Nephron (organoid): Measurements from ENCODE around the gene PCK2.
"Not testable (repeated sequence)": the region's sequence is repeated elsewhere in the genome, so short reads cannot be mapped to it uniquely, and the experiment has no call there.

Source experiments
- H3K27ac Mint-ChIP-seq, 3 experiments: 2 replicates each; pipeline ENCODE4 v1.8.0; 2020; ENCODE audit warnings: mixed read lengths in 3 of 3, mild to moderate bottlenecking in 2 of 3, moderate library complexity in 1 of 3
- H3K27me3 Mint-ChIP-seq: 2 replicates; pipeline ENCODE4 v1.8.0; 2021; ENCODE audit warnings: low read depth, mild to moderate bottlenecking, moderate library complexity, mixed read lengths
- H3K36me3 Mint-ChIP-seq: 2 replicates; pipeline ENCODE4 v1.8.0; 2020; ENCODE audit warnings: low read depth, mixed read lengths
- H3K4me1 Mint-ChIP-seq: 2 replicates; pipeline ENCODE4 v1.8.0; 2020; ENCODE audit warnings: mixed read lengths
- H3K4me3 Mint-ChIP-seq, 3 experiments: 2 replicates each; pipeline ENCODE4 v1.8.0; 2020; ENCODE audit warnings: mild to moderate bottlenecking in 3 of 3, mixed read lengths in 3 of 3, moderate library complexity in 2 of 3
- H3K9me3 Mint-ChIP-seq: 2 replicates; pipeline ENCODE4 v1.8.0; 2020; ENCODE audit warnings: mixed read lengths
- TF ChIP-seq, protein P1 (sequence below), 3 experiments: fragments of 200-600 bp; sonication (generic); IDR thresholded peaks; one replicate each; pipeline ENCODE4 v1.5.0; 2021; ENCODE audit warnings: antibody characterized with exemption in 3 of 3; ENCODE audit not compliant: unreplicated experiment in 3 of 3

Gene PCK2

DNA sequence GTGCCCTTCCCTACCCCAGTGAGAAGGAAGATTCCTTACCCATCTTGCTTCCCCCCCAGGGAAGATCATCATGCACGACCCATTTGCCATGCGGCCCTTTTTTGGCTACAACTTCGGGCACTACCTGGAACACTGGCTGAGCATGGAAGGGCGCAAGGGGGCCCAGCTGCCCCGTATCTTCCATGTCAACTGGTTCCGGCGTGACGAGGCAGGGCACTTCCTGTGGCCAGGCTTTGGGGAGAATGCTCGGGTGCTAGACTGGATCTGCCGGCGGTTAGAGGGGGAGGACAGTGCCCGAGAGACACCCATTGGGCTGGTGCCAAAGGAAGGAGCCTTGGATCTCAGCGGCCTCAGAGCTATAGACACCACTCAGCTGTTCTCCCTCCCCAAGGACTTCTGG lies 9.3 kb downstream of the PCK2 start:
- TF ChIP-seq, protein P1, sequence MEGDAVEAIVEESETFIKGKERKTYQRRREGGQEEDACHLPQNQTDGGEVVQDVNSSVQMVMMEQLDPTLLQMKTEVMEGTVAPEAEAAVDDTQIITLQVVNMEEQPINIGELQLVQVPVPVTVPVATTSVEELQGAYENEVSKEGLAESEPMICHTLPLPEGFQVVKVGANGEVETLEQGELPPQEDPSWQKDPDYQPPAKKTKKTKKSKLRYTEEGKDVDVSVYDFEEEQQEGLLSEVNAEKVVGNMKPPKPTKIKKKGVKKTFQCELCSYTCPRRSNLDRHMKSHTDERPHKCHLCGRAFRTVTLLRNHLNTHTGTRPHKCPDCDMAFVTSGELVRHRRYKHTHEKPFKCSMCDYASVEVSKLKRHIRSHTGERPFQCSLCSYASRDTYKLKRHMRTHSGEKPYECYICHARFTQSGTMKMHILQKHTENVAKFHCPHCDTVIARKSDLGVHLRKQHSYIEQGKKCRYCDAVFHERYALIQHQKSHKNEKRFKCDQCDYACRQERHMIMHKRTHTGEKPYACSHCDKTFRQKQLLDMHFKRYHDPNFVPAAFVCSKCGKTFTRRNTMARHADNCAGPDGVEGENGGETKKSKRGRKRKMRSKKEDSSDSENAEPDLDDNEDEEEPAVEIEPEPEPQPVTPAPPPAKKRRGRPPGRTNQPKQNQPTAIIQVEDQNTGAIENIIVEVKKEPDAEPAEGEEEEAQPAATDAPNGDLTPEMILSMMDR (IDR thresholded peaks at IDR 0.05; ENCODE audit: unreplicated experiment in 3 of 3) = no peak
- Mint-ChIP-seq H3K27ac (no peak overlapping the region), H3K9me3 (no peaks in the 10 kb centered on the region), H3K27me3 (no peaks in the 10 kb centered on the region), H3K36me3 (peaks cover 15% of the 10 kb centered on the region), H3K4me3 (no peak overlapping the region), H3K4me1 (no peaks in the 10 kb centered on the region)

GRCh38 chr14:24105609-24106239 lies 11.6 kb downstream of the PCK2 start:
- not testable (repeated sequence) for H3K27me3 Mint-ChIP-seq, H3K4me3 Mint-ChIP-seq
- peak overlapping the region in 1 of 3 experiments; percentile 49 for H3K27ac Mint-ChIP-seq

GRCh38 chr14:24106672-24107271 lies 12.7 kb downstream of the PCK2 start:
- no peak overlapping the region for H3K4me3 Mint-ChIP-seq
- H3K27me3 Mint-ChIP-seq = no peaks in the 10 kb centered on the region
- peaks cover 15% of the 10 kb centered on the region for H3K36me3 Mint-ChIP-seq
- H3K27ac Mint-ChIP-seq = no peak overlapping the region
- H3K4me1 Mint-ChIP-seq = peaks cover 6% of the 10 kb centered on the region
- TF ChIP-seq, protein P1 (IDR thresholded peaks at IDR 0.05; ENCODE audit: unreplicated experiment in 3 of 3) = no peak
- no peaks in the 10 kb centered on the region for H3K9me3 Mint-ChIP-seq

More at GRCh38 chr14:24105609-24106239, 11.6 kb downstream of the PCK2 start:
- H3K4me1 Mint-ChIP-seq, H3K9me3 Mint-ChIP-seq: not testable (repeated sequence)
- H3K36me3 Mint-ChIP-seq = peaks cover 15% of the 10 kb centered on the region

DNA sequence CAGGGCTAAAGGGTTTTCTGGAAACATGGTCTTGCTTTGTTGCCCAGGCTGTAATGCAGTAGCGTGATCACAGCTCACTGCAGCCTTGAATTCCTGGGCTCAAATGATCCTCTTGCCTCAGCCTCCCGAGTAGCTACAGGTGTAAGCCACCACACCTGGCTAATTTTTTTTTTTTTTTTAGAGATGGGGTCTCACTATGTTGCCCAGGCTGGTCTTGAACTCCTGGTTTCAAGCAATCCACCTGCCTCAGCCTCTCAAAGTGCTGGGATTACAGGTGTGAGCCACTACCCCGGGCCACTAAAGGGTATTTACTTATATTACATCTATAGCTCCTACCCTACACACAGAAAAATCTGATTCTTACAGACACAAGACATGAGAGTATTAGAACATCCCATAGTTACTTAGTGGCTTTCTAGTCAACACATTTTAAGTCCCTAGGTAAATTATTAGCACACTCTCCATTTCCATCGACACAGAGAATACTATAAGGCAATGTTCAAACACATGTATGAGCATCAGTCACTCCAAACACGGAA lies 14.3 kb downstream of the PCK2 start:
- peak overlapping the region; percentile 29 to 59 (median 53) for H3K27ac Mint-ChIP-seq
- TF ChIP-seq, protein P1 (IDR thresholded peaks at IDR 0.05; ENCODE audit: unreplicated experiment in 3 of 3) = no peak
- peaks cover 11% of the 10 kb centered on the region for H3K36me3 Mint-ChIP-seq
- no peaks in the 10 kb centered on the region for H3K27me3 Mint-ChIP-seq
- H3K4me3 Mint-ChIP-seq = peak overlapping the region in 1 of 3 experiments; percentile 6
- H3K9me3 Mint-ChIP-seq = no peaks in the 10 kb centered on the region
- peaks cover 6% of the 10 kb centered on the region for H3K4me1 Mint-ChIP-seq

GRCh38 chr14:24110060-24110459 lies 15.9 kb downstream of the PCK2 start:
- H3K4me1 Mint-ChIP-seq = peaks cover 8% of the 10 kb centered on the region
- no peaks in the 10 kb centered on the region for H3K27me3 Mint-ChIP-seq
- no peaks in the 10 kb centered on the region for H3K36me3 Mint-ChIP-seq
- H3K27ac Mint-ChIP-seq = no peak overlapping the region
- no peak overlapping the region for H3K4me3 Mint-ChIP-seq
- TF ChIP-seq, protein P1 (IDR thresholded peaks at IDR 0.05; ENCODE audit: unreplicated experiment in 3 of 3) = no peak
- no peaks in the 10 kb centered on the region for H3K9me3 Mint-ChIP-seq

- Mint-ChIP-seq H3K27ac (peak overlapping the region in 1 of 3 experiments; percentile 35), H3K27me3 (no peaks in the 10 kb centered on the region), H3K9me3 (no peaks in the 10 kb centered on the region), H3K4me3 (peak overlapping the region in 2 of 3 experiments; percentile 7 to 40), H3K4me1 (peaks cover 12% of the 10 kb centered on the region), H3K36me3 (peaks cover 4% of the 10 kb centered on the region)
- TF ChIP-seq, protein P1 (IDR thresholded peaks at IDR 0.05; ENCODE audit: unreplicated experiment in 3 of 3) = no peak
Observed at GRCh38 chr14:24110523-24110922, 16.4 kb downstream of the PCK2 start.
